ENCODE results near the gene KIAA0408. TPM values are rescaled to one million over a fixed set of nuclear protein-coding genes. Genes with fewer than 3 reads are reported as not detected.

KIAA0408 gene
- total RNA-seq, 2 donors from 2014 or later: 0.64 to 0.84 TPM

- no peak overlapping the region for H3K27ac Mint-ChIP-seq
- H3K27me3 Mint-ChIP-seq (ENCODE audit: insufficient read depth): no peaks in the 10 kb centered on the region
- Histone ChIP-seq H3K27ac (ENCODE audit: low read depth, low read length) (no peak overlapping the region), H3K4me3 (ENCODE audit: low read length) (no peak overlapping the region), H3K9ac (ENCODE audit: extremely low read depth, low read length, poor library complexity, severe bottlenecking) (no peak overlapping the region), H3K27me3 (ENCODE audit: control insufficient read depth, insufficient read depth, low read length, poor library complexity, severe bottlenecking) (no peaks in the 10 kb centered on the region), H3K4me1 (ENCODE audit: control insufficient read depth, insufficient read depth, low read length) (no peaks in the 10 kb centered on the region), H3K9me3 (ENCODE audit: control insufficient read depth, low read length) (no peaks in the 10 kb centered on the region), H3K36me3 (ENCODE audit: control insufficient read depth, insufficient read depth, low read length) (no peaks in the 10 kb centered on the region)
- peaks cover 2% of the 10 kb centered on the region for H3K4me1 Mint-ChIP-seq
- H3K4me3 Mint-ChIP-seq: no peak overlapping the region
- TF ChIP-seq, protein P1, sequence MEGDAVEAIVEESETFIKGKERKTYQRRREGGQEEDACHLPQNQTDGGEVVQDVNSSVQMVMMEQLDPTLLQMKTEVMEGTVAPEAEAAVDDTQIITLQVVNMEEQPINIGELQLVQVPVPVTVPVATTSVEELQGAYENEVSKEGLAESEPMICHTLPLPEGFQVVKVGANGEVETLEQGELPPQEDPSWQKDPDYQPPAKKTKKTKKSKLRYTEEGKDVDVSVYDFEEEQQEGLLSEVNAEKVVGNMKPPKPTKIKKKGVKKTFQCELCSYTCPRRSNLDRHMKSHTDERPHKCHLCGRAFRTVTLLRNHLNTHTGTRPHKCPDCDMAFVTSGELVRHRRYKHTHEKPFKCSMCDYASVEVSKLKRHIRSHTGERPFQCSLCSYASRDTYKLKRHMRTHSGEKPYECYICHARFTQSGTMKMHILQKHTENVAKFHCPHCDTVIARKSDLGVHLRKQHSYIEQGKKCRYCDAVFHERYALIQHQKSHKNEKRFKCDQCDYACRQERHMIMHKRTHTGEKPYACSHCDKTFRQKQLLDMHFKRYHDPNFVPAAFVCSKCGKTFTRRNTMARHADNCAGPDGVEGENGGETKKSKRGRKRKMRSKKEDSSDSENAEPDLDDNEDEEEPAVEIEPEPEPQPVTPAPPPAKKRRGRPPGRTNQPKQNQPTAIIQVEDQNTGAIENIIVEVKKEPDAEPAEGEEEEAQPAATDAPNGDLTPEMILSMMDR (conservative IDR thresholded peaks at IDR 0.05): no peak
- peaks cover under 1% of the 10 kb centered on the region for H3K9me3 Mint-ChIP-seq
- peaks cover 2% of the 10 kb centered on the region for H3K36me3 Mint-ChIP-seq (ENCODE audit: low read depth)
- 92% methylated on average over 2 of the region's 2 CpGs; no CpG with 5 or more reads in 1 of the 2 experiments for WGBS, 2 experiments (ENCODE audit: insufficient coverage in 1 of 2, insufficient read length in 1 of 2)
- DNase-seq: no peak
Measured at GRCh38 chr6:127481111-127481510, 21.9 kb upstream of the KIAA0408 start.

DNA sequence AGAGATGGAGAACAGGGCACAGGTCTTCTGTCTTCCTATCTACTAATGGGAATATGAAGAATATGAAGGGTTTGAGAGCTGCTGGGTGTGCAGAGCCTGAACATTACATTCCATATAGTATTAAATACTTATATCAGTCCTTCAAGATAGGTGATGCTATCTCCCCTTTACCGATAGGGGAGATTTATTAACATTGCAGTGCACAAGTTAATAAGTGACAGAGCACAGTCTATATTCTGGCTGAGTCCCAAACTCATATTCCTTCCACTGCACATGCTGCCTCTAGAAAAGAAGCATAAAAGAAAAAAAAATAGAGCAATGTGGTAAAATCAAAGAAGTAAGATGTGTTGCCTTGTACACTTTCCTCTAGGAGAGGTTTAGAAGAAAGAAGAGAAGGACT, 18.5 kb upstream of the KIAA0408 start:
- H3K27ac Mint-ChIP-seq: no peak overlapping the region
- no peak for DNase-seq
- no peak overlapping the region for H3K27ac ChIP-seq (ENCODE audit: low read depth, low read length)
- TF ChIP-seq, protein P1 (conservative IDR thresholded peaks at IDR 0.05): no peak
- H3K9ac ChIP-seq (ENCODE audit: extremely low read depth, low read length, poor library complexity, severe bottlenecking): no peak overlapping the region
- no peaks in the 10 kb centered on the region for H3K27me3 ChIP-seq (ENCODE audit: control insufficient read depth, insufficient read depth, low read length, poor library complexity, severe bottlenecking)
- H3K36me3 Mint-ChIP-seq (ENCODE audit: low read depth): peaks cover 7% of the 10 kb centered on the region
- H3K9me3 Mint-ChIP-seq: peaks cover 5% of the 10 kb centered on the region
- H3K4me3 ChIP-seq (ENCODE audit: low read length): no peak overlapping the region
- no peaks in the 10 kb centered on the region for H3K36me3 ChIP-seq (ENCODE audit: control insufficient read depth, insufficient read depth, low read length)
- H3K9me3 ChIP-seq (ENCODE audit: control insufficient read depth, low read length): no peaks in the 10 kb centered on the region
- peaks cover 2% of the 10 kb centered on the region for H3K4me1 Mint-ChIP-seq
- no peaks in the 10 kb centered on the region for H3K27me3 Mint-ChIP-seq (ENCODE audit: insufficient read depth)
- WGBS, 2 experiments (ENCODE audit: insufficient coverage in 1 of 2, insufficient read length in 1 of 2): 93 to 100% methylated on average over 1 of the region's 1 CpG
- no peaks in the 10 kb centered on the region for H3K4me1 ChIP-seq (ENCODE audit: control insufficient read depth, insufficient read depth, low read length)
- H3K4me3 Mint-ChIP-seq: no peak overlapping the region

DNA sequence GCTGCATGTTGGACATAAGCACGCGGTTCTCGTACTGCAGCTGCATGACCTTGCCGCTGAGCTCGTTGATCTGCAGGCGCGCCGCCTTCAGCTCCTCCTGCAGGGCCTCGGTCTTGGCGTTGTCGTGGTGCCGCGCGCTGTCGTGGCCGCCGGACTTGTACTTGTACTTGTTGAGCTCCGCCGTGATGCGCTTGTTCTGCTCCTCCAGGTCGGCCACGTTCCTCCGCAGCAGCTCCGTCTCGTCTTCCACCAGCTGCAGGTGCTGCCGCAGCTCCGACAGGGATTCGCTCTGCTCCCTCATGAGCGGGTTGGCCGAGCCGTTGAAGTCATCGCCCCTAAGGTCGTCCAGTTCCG, 16.6 kb upstream of the KIAA0408 start:
- H3K36me3 ChIP-seq (ENCODE audit: control insufficient read depth, insufficient read depth, low read length): no peaks in the 10 kb centered on the region
- DNase-seq: no peak
- H3K9me3 ChIP-seq (ENCODE audit: control insufficient read depth, low read length): no peaks in the 10 kb centered on the region
- Mint-ChIP-seq H3K4me3 (no peak overlapping the region), H3K27ac (no peak overlapping the region), H3K9me3 (peaks cover 5% of the 10 kb centered on the region), H3K36me3 (ENCODE audit: low read depth) (peaks cover 7% of the 10 kb centered on the region), H3K4me1 (peaks cover 1% of the 10 kb centered on the region), H3K27me3 (ENCODE audit: insufficient read depth) (no peaks in the 10 kb centered on the region)
- H3K27me3 ChIP-seq (ENCODE audit: control insufficient read depth, insufficient read depth, low read length, poor library complexity, severe bottlenecking): no peaks in the 10 kb centered on the region
- no peaks in the 10 kb centered on the region for H3K4me1 ChIP-seq (ENCODE audit: control insufficient read depth, insufficient read depth, low read length)
- H3K27ac ChIP-seq (ENCODE audit: low read depth, low read length): no peak overlapping the region
- no peak overlapping the region for H3K9ac ChIP-seq (ENCODE audit: extremely low read depth, low read length, poor library complexity, severe bottlenecking)
- no peak overlapping the region for H3K4me3 ChIP-seq (ENCODE audit: low read length)
- TF ChIP-seq, protein P1 (conservative IDR thresholded peaks at IDR 0.05): no peak
- 95% methylated on average over 34 of the region's 34 CpGs for WGBS, 2 experiments (ENCODE audit: insufficient coverage in 1 of 2, insufficient read length in 1 of 2)
